T-helper 17 cell (primary cell): ENCODE data around the gene PRICKLE1. TPM values are rescaled to one million over a fixed set of nuclear protein-coding genes. Genes with fewer than 3 reads are reported as not detected.

Source experiments
- ATAC-seq: fragments of 150-1000 bp; cut with Tn5 transposase; 2 replicates; pipeline ENCODE4 v1.10.0; 2021; ENCODE audit warnings: mild to moderate bottlenecking, moderate library complexity
- DNase-seq, 3 donors: peaks; one replicate each; pipeline versions ENCODE4 v3.0.0 to v3.0.0-alpha.2; 2020 to 2021
- H3K9me3 ChIP-seq: one replicate; pipeline ENCODE4 v1.7.0; 2013; ENCODE audit warnings: low read length, mild to moderate bottlenecking; ENCODE audit not compliant: control insufficient read depth, poor library complexity, severe bottlenecking
- H3K27ac Mint-ChIP-seq: one replicate; pipeline ENCODE4 v1.8.0; 2022; ENCODE audit warnings: mild to moderate bottlenecking, moderate library complexity, mixed read lengths
- H3K27me3 Mint-ChIP-seq: one replicate; pipeline ENCODE4 v1.8.0; 2022; ENCODE audit warnings: mixed read lengths
- H3K36me3 Mint-ChIP-seq: one replicate; pipeline ENCODE4 v1.8.0; 2022; ENCODE audit warnings: low read depth, mixed read lengths
- H3K4me1 Mint-ChIP-seq: one replicate; pipeline ENCODE4 v1.8.0; 2022; ENCODE audit warnings: mild to moderate bottlenecking, mixed read lengths
- H3K4me3 Mint-ChIP-seq: one replicate; pipeline ENCODE4 v1.8.0; 2022; ENCODE audit warnings: mild to moderate bottlenecking, moderate library complexity, mixed read lengths
- total RNA-seq, 4 donors: library from RNA in 2 of 4; stranded (reverse) in 2 of 4; gene quantifications; one replicate each; pipeline ENCODE4 v1.2.3 and lab custom pipeline; 2022 to 2026

PRICKLE1 gene
- total RNA-seq, 2 donors from 2014 or later: 0.27 to 0.86 TPM

DNA sequence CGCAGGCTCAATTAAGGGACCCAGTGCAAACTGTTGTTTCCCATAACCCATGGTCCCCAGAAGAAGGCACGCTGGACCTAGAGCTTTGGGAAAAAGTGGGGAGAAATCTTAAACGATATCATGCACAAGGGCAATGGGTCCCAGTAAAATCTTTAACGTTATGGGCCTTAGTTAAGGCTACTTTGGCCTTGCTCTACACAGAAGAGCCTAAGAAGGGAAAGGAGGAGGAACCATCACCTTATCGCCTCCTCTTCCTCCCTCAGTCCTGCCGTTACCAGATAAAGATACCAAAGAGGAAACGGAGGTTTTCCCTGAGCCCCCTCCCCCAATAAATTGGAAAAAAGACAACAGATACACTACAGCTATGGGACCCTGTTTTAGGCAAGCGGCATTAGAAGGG lies 146.7 kb downstream of the PRICKLE1 start:
- ATAC-seq: no peak
- H3K27ac Mint-ChIP-seq: no peak overlapping the region
- no peaks in the 10 kb centered on the region for H3K4me1 Mint-ChIP-seq

GRCh38 chr12:42442311-42442759 lies 147.2 kb downstream of the PRICKLE1 start:
- ATAC-seq (no peak), DNase-seq (no peak)
- no peak overlapping the region for H3K27ac Mint-ChIP-seq
- no peak overlapping the region for H3K4me3 Mint-ChIP-seq
- H3K27me3 Mint-ChIP-seq: no peaks in the 10 kb centered on the region
- peaks cover 2% of the 10 kb centered on the region for H3K4me1 Mint-ChIP-seq
- peaks cover 2% of the 10 kb centered on the region for H3K9me3 ChIP-seq
- peaks cover 17% of the 10 kb centered on the region for H3K36me3 Mint-ChIP-seq

More for the DNA sequence above, 146.7 kb downstream of the PRICKLE1 start:
- Mint-ChIP-seq H3K36me3 (peaks cover 17% of the 10 kb centered on the region), H3K27me3 (no peaks in the 10 kb centered on the region), H3K4me3 (no peak overlapping the region)
- H3K9me3 ChIP-seq: peaks cover 2% of the 10 kb centered on the region
- DNase-seq: no peak

DNA sequence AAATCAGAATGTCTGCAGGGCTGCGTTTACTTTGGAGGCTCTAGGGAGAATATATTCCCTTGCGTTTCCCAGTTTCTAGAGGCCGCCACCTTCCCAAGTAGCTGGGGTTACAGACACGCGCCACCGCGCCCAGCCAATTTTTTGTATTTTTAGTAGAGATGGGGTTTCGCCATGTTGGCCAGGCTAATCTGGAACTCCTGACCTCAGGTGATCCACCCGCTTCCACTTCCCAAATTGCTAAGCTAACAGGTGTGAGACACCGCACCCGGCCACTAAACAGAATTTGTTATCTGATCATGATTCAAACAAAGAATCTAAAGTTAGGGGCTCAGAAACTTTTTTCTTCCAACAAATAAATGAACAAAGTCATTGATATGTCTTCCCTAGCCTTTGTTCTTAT lies 148.9 kb downstream of the PRICKLE1 start:
- H3K4me1 Mint-ChIP-seq: peaks cover 12% of the 10 kb centered on the region
- no peak overlapping the region for H3K4me3 Mint-ChIP-seq
- ATAC-seq (no peak), DNase-seq (no peak)
- H3K36me3 Mint-ChIP-seq: peaks cover 16% of the 10 kb centered on the region
- no peak overlapping the region for H3K27ac Mint-ChIP-seq
- no peaks in the 10 kb centered on the region for H3K27me3 Mint-ChIP-seq
- H3K9me3 ChIP-seq: peaks cover 2% of the 10 kb centered on the region

- DNase-seq (no peak), ATAC-seq (no peak)
- peaks cover 17% of the 10 kb centered on the region for H3K36me3 Mint-ChIP-seq
- no peak overlapping the region for H3K4me3 Mint-ChIP-seq
- no peak overlapping the region for H3K27ac Mint-ChIP-seq
- H3K9me3 ChIP-seq: no peaks in the 10 kb centered on the region
- H3K4me1 Mint-ChIP-seq: peaks cover 13% of the 10 kb centered on the region
- no peaks in the 10 kb centered on the region for H3K27me3 Mint-ChIP-seq
Observed at GRCh38 chr12:42432517-42433140, 156.9 kb downstream of the PRICKLE1 start.

GRCh38 chr12:42428850-42429249 lies 160.7 kb downstream of the PRICKLE1 start:
- Mint-ChIP-seq H3K27ac (no peak overlapping the region), H3K27me3 (no peaks in the 10 kb centered on the region), H3K36me3 (peaks cover 18% of the 10 kb centered on the region)

GRCh38 chr12:42426746-42427145 lies 162.8 kb downstream of the PRICKLE1 start:
- no peak overlapping the region for H3K4me3 Mint-ChIP-seq
- no peaks in the 10 kb centered on the region for H3K27me3 Mint-ChIP-seq
- no peak overlapping the region for H3K27ac Mint-ChIP-seq
- peaks cover 10% of the 10 kb centered on the region for H3K4me1 Mint-ChIP-seq
- H3K36me3 Mint-ChIP-seq: peaks cover 11% of the 10 kb centered on the region
- no peaks in the 10 kb centered on the region for H3K9me3 ChIP-seq
- DNase-seq: no peak
- no peak for ATAC-seq

More at GRCh38 chr12:42428850-42429249, 160.7 kb downstream of the PRICKLE1 start:
- ATAC-seq (no peak), DNase-seq (no peak)
- Mint-ChIP-seq H3K4me3 (no peak overlapping the region), H3K4me1 (peaks cover 10% of the 10 kb centered on the region)
- no peaks in the 10 kb centered on the region for H3K9me3 ChIP-seq

DNA sequence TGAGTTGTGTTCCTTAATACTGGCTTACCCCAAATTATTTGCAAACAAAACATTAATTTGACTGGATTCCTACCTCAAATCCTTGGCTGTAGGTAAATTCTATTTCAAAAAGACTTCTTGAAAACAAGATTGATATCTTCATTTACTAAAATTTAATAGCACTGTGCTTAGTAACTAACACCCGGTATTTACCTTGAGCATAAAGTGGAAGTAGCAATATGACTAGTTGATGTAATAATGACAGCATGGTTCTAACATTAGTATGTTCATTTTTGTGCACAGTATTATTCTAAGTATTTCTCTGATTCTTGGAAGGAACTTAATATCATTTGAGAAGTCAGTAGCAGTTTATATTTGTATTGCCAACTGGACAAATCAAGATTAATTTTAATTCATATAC lies 166.8 kb downstream of the PRICKLE1 start:
- peaks cover 13% of the 10 kb centered on the region for H3K36me3 Mint-ChIP-seq
- H3K4me1 Mint-ChIP-seq: peaks cover 27% of the 10 kb centered on the region
- DNase-seq (no peak), ATAC-seq (no peak)
- H3K4me3 Mint-ChIP-seq: no peak overlapping the region
- H3K9me3 ChIP-seq: no peaks in the 10 kb centered on the region
- no peak overlapping the region for H3K27ac Mint-ChIP-seq
- no peaks in the 10 kb centered on the region for H3K27me3 Mint-ChIP-seq

DNA sequence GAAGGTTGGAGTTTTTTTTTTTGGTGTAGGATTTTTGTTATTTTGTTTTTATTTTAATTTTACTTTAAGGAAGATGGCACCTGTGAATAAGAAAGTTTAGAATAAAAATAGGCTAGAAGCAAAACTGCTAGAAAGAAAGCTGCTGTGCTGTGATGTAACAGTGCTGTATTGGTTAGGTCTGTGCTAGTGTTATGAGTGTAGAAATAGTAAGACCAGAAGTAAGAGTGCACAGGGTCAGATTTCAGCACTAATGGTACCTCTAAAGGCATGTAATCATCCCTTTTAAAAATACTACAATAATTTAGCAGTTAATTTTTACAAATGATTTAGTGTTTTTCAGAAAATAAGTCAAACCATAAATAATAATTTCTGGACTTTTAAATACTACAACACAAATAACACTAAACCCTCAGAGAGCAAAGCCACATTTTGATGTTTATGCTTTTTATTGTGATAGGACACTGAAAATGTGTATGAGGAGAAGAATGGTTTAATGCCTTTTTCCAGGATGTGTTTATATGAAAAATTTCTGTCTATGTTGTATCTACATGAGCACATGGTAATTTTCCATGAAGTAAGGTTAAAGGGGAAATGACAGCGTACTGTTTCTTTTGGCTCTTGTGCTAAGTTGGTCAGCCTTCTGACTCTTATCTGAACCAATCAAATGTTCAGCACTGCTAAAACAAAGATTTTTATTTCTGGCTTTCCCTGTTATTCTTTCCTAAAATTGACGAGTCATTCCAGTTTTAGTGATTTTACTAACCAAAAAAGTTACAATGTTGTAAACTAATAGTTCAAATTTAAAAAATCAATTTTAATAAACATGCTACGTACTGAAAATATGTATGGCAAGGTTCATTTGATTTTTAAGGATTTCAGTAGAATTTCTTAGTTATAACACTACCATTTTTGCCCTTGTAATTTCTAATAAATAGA lies 167.4 kb downstream of the PRICKLE1 start:
- DNase-seq (no peak), ATAC-seq (no peak)
- Mint-ChIP-seq H3K27me3 (no peaks in the 10 kb centered on the region), H3K4me1 (peaks cover 30% of the 10 kb centered on the region), H3K36me3 (peaks cover 12% of the 10 kb centered on the region), H3K4me3 (no peak overlapping the region), H3K27ac (no peak overlapping the region)
- no peaks in the 10 kb centered on the region for H3K9me3 ChIP-seq

DNA sequence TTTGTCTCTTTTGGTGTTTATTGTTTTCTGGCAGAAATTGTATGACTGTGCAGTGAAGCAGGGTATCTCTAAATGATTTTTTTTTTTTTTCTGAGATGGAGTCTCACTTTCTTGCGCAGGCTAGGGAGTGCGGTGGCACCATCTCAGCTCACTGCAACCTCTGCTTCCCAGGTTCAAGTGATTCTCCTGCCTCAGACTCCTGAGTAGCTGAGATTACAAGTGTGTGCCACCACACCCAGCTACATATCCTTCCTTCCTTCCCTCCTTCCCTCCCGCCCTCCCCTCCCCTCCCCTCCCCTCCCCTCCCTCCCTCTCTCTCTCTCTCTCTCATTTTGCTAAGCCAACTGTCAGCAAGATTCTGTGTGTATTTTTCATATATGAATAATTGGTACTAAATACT lies 169.2 kb downstream of the PRICKLE1 start:
- H3K4me3 Mint-ChIP-seq: no peak overlapping the region
- H3K36me3 Mint-ChIP-seq: peaks cover 13% of the 10 kb centered on the region
- peaks cover 37% of the 10 kb centered on the region for H3K4me1 Mint-ChIP-seq
- H3K27me3 Mint-ChIP-seq: no peaks in the 10 kb centered on the region
- H3K9me3 ChIP-seq: no peaks in the 10 kb centered on the region
- H3K27ac Mint-ChIP-seq: no peak overlapping the region
- no peak for ATAC-seq
- DNase-seq: no peak

DNA sequence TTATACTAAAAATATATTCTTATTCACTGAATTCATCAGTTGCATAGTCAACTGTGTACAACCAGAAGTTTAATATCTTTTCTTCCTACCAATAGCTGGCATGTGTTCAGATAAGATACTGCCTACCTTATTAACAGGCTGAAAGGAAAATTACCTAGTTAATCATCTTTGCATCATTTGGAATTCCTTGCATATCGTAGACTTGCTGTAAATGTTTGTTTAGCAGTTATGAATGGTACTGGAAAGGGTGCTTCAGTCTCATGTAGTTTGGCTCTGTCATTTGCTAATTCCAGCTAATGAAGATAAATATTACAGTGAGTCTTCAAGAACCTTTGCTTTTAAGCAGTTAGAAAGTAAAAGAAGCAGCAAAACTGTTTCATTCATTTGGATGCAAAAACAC lies 179.2 kb downstream of the PRICKLE1 start:
- no peak overlapping the region for H3K4me3 Mint-ChIP-seq
- no peak overlapping the region for H3K27ac Mint-ChIP-seq
- peaks cover 15% of the 10 kb centered on the region for H3K4me1 Mint-ChIP-seq
- no peaks in the 10 kb centered on the region for H3K27me3 Mint-ChIP-seq
- ATAC-seq (no peak), DNase-seq (no peak)
- H3K36me3 Mint-ChIP-seq: peaks cover 8% of the 10 kb centered on the region
- H3K9me3 ChIP-seq: no peaks in the 10 kb centered on the region

DNA sequence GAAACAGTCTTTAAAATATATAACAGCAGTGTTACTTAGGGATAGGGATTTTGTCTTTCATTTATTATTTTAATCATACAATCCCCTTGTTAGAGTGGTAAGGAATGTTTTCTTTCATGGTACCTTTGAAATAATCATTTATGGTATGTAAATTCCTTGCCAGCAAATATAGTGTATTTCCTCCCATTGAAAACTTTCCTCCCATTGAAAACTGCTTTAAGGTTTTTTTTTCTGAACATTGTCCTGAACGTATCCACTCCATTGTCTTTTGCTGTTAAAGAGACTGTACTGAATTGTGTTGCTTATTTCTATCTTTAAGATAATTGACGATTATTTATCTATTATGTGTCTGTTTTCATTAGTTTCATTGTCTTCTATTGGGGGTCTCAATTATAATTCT lies 180.1 kb downstream of the PRICKLE1 start:
- no peaks in the 10 kb centered on the region for H3K9me3 ChIP-seq
- DNase-seq (no peak), ATAC-seq (no peak)
- Mint-ChIP-seq H3K27me3 (no peaks in the 10 kb centered on the region), H3K4me3 (no peak overlapping the region), H3K27ac (peak overlapping the region; percentile 49), H3K4me1 (peaks cover 17% of the 10 kb centered on the region), H3K36me3 (peaks cover 10% of the 10 kb centered on the region)

GRCh38 chr12:42407306-42407705 lies 182.2 kb downstream of the PRICKLE1 start:
- ATAC-seq (no peak), DNase-seq (no peak)
- Mint-ChIP-seq H3K27ac (no peak overlapping the region), H3K27me3 (no peaks in the 10 kb centered on the region), H3K4me1 (peaks cover 10% of the 10 kb centered on the region), H3K36me3 (peaks cover 8% of the 10 kb centered on the region), H3K4me3 (no peak overlapping the region)
- no peaks in the 10 kb centered on the region for H3K9me3 ChIP-seq
